HepG2 (cell line): ENCODE measurements around the gene STX5. TPM values are rescaled to one million over a fixed set of nuclear protein-coding genes. Genes with fewer than 3 reads are reported as not detected.
A peak's percentile ranks its signal among the peaks of the same experiment; 100 is the strongest.

Experiments
- BRF2 ChIP-seq: sonication (generic); formaldehyde crosslinking; IDR thresholded peaks from 2 replicates; pipeline ENCODE4 v1.8.1; 2022; ENCODE audit warnings: mild to moderate bottlenecking, missing genetic modification reagents
- FUBP1 ChIP-seq: sonication (generic); formaldehyde crosslinking; IDR thresholded peaks from 2 replicates; pipeline ENCODE4 v1.5.1; 2020; ENCODE audit warnings: missing genetic modification reagents, mild to moderate bottlenecking, borderline replicate concordance
- HNRNPK ChIP-seq: fragments of 200-400 bp; formaldehyde crosslinking; IDR thresholded peaks from 2 replicates; pipeline ENCODE4 v1.6.1; 2018; ENCODE audit warnings: low read length, low read depth, moderate library complexity, mild to moderate bottlenecking; ENCODE audit not compliant: poor library complexity, severe bottlenecking
- KAT2B ChIP-seq: fragments of 150-350 bp; IDR thresholded peaks from 2 replicates; pipeline ENCODE4 v1.6.1; 2014; ENCODE audit warnings: low read depth, low read length, borderline replicate concordance
- KLF12 ChIP-seq: sonication (generic); formaldehyde crosslinking; IDR thresholded peaks from 2 replicates; pipeline ENCODE4 v1.4.0; 2020; ENCODE audit warnings: missing genetic modification reagents, borderline replicate concordance
- MBNL3 ChIP-seq: fragments of 250-450 bp; sonication (Bioruptor Pico); conservative IDR thresholded peaks from 2 replicates; pipeline ENCODE4 v1.8.0; 2022; ENCODE audit warnings: mild to moderate bottlenecking, inconsistent platforms
- MIXL1 ChIP-seq: IDR thresholded peaks from 2 replicates; pipeline ENCODE4 v1.6.1; 2016
- MLXIP ChIP-seq: sonication (generic); formaldehyde crosslinking; IDR thresholded peaks from 2 replicates; pipeline ENCODE4 v1.9.0; 2021; ENCODE audit warnings: missing genetic modification reagents, borderline replicate concordance
- NFRKB ChIP-seq: fragments of 450-650 bp; IDR thresholded peaks from 2 replicates; pipeline ENCODE4 v1.6.1; 2017
- PCBP1 ChIP-seq: fragments of 200-400 bp; formaldehyde crosslinking; IDR thresholded peaks from 2 replicates; pipeline ENCODE4 v1.6.1; 2017; ENCODE audit warnings: mild to moderate bottlenecking, low read depth, low read length, borderline replicate concordance
- PPARG ChIP-seq: conservative IDR thresholded peaks from 2 replicates; pipeline ENCODE4 v1.6.1; 2016; ENCODE audit warnings: missing biosample characterization, missing genetic modification reagents
- SYNCRIP ChIP-seq: fragments of 200-400 bp; formaldehyde crosslinking; IDR thresholded peaks from 2 replicates; pipeline ENCODE4 v1.6.1; 2018; ENCODE audit warnings: mild to moderate bottlenecking, low read depth, low read length; ENCODE audit not compliant: insufficient read depth
- TEAD3 ChIP-seq: optimal IDR thresholded peaks from 2 replicates; pipeline ENCODE3; 2016; ENCODE audit warnings: borderline replicate concordance
- ZBTB8A ChIP-seq: sonication (generic); formaldehyde crosslinking; IDR thresholded peaks from 2 replicates; pipeline ENCODE4 v1.4.0; 2020; ENCODE audit warnings: mild to moderate bottlenecking, low read depth, missing genetic modification reagents, borderline replicate concordance
- ZHX1 ChIP-seq: sonication (generic); formaldehyde crosslinking; IDR thresholded peaks from 2 replicates; pipeline ENCODE4 v1.8.1; 2022; ENCODE audit warnings: low read depth, mild to moderate bottlenecking, missing genetic modification reagents
- ZNF180 ChIP-seq: sonication (generic); formaldehyde crosslinking; IDR thresholded peaks from 2 replicates; pipeline ENCODE4 v1.4.0; 2020; ENCODE audit warnings: low read depth, missing genetic modification reagents, borderline replicate concordance
- ZNF3 ChIP-seq: IDR thresholded peaks from 2 replicates; pipeline ENCODE4 v1.7.0; 2017; ENCODE audit warnings: inconsistent platforms
- ZNF781 ChIP-seq: sonication (generic); formaldehyde crosslinking; IDR thresholded peaks from 2 replicates; pipeline ENCODE4 v1.5.1; 2020; ENCODE audit warnings: borderline replicate concordance, mild to moderate bottlenecking, missing genetic modification reagents; ENCODE audit errors: not compliant biosample characterization
- ZSCAN29 ChIP-seq: sonication (generic); formaldehyde crosslinking; conservative IDR thresholded peaks from 2 replicates; pipeline ENCODE4 v1.4.0; 2020; ENCODE audit warnings: mild to moderate bottlenecking, missing genetic modification reagents
- polyA plus RNA-seq, 8 experiments: library from polyadenylated mRNA; depleted of rRNA in 3 of 8; stranded (reverse) in 7 of 8; unstranded in 1 of 8; fragments of >200 nt; fragmentation: Illumina TruSeq in 4 of 8; extraction: Trizol in 4 of 8; gene quantifications; 2 replicates each; pipeline versions ENCODE4 v1.2.1 to v1.2.3, GENCODE V29; 2011 to 2016; ENCODE audit warnings: low read depth in 4 of 8, missing spikeins in 1 of 8, mixed read lengths in 1 of 8; ENCODE audit not compliant: insufficient read depth in 1 of 8
- total RNA-seq, 5 experiments: library from RNA; depleted of rRNA; stranded (reverse); fragments of >200 nt; fragmentation: Illumina TruSeq; extraction: Trizol; gene quantifications; 2 replicates each; pipeline ENCODE4 v1.2.3, GENCODE V29; 2016; ENCODE audit warnings: low read depth in 1 of 5

The STX5 gene
- total and polyA plus RNA-seq, 2 of the 13 experiments (the other 11 are each of a cell fraction or from before 2014, with no cell fraction given) = 26.9 to 30.0 TPM

- TF ChIP-seq MLXIP (CRISPR knock-in tag) = no peak
- peak; percentile 81 for TF ChIP-seq TEAD3
- TF ChIP-seq ZHX1 (CRISPR knock-in tag) = peak; percentile 97
- TF ChIP-seq MIXL1 (CRISPR knock-in tag) = peak; percentile 80; the same call in 1 of the 2 replicates
- no peak; the same call in 1 of the 2 replicates for TF ChIP-seq ZSCAN29 (CRISPR knock-in tag)
- TF ChIP-seq KAT2B = no peak
- no peak for TF ChIP-seq ZNF781 (CRISPR knock-in tag)
- no peak for TF ChIP-seq KLF12 (CRISPR knock-in tag)
- TF ChIP-seq HNRNPK = no peak
- TF ChIP-seq MBNL3 (CRISPR knock-in tag) = no peak
- peak; percentile 76; the same call in 1 of the 2 replicates for TF ChIP-seq BRF2 (CRISPR knock-in tag)
- TF ChIP-seq PPARG (CRISPR knock-in tag) = peak; percentile 67; the same call in 1 of the 2 replicates
- no peak for TF ChIP-seq FUBP1 (CRISPR knock-in tag)
- peak; percentile 50; the same call in 1 of the 2 replicates for TF ChIP-seq ZBTB8A (CRISPR knock-in tag)
- TF ChIP-seq SYNCRIP = no peak
- peak; percentile 62 for TF ChIP-seq NFRKB
- TF ChIP-seq ZNF3 = no peak
- TF ChIP-seq PCBP1 = peak; percentile 92; the same call in 1 of the 2 replicates
- TF ChIP-seq ZNF180 = no peak
Measured at GRCh38 chr11:62839050-62839945, 7.4 kb upstream of the STX5 start, which contains the start of gene WDR74 (continued).
